Caki2 (cell line): ENCODE measurements around the gene CYRIA. TPM values are rescaled to one million over a fixed set of nuclear protein-coding genes. Genes with fewer than 3 reads are reported as not detected.

Experiments
- DNase-seq: peaks from one replicate; pipeline ENCODE4 v3.0.0-alpha.2; 2015; ENCODE audit warnings: low read depth
- in situ Hi-C: cut with HindIII; loops from 2 replicates; pipeline ENCODE4 v1.10.0; 2016; ENCODE audit warnings: low sequenced_read_pairs, low pct_unique_long_range_greater_than_20kb, mixed read lengths
- total RNA-seq: library from RNA; depleted of rRNA; stranded (reverse); fragments of >200 nt; shearing (Covaris generic); gene quantifications from 2 replicates; pipeline ENCODE4 v1.2.3, GENCODE V29; 2014; ENCODE audit warnings: low replicate concordance

The CYRIA gene
- total RNA-seq, 1 experiment from 2014 or later: 10.7 TPM

GRCh38 chr2:16639431-16639830 lies 26.2 kb downstream of the CYRIA start:
- no peak for DNase-seq
- in situ Hi-C loops: no loop called here

GRCh38 chr2:16638946-16639345 lies 26.7 kb downstream of the CYRIA start:
- DNase-seq: no peak
- in situ Hi-C loops: no loop called here

- DNase-seq: no peak
- in situ Hi-C loops: no loop called here
Observed at GRCh38 chr2:16637304-16637703, 28.3 kb downstream of the CYRIA start.

- in situ Hi-C loops: no loop called here
- DNase-seq: peak; percentile 68
Observed at GRCh38 chr2:16635791-16636699, 29.6 kb downstream of the CYRIA start.

GRCh38 chr2:16633621-16634430 lies 31.8 kb downstream of the CYRIA start:
- in situ Hi-C loops: no loop called here
- peak; percentile 99 for DNase-seq

- no peak for DNase-seq
- in situ Hi-C loops: no loop called here
Observed at GRCh38 chr2:16632598-16632997, 33.0 kb downstream of the CYRIA start.

GRCh38 chr2:16630463-16630862 lies 35.2 kb downstream of the CYRIA start:
- no peak for DNase-seq
- in situ Hi-C loops: no loop called here

GRCh38 chr2:16629770-16630169 lies 35.9 kb downstream of the CYRIA start:
- in situ Hi-C loops: no loop called here
- DNase-seq: no peak

GRCh38 chr2:16629044-16629443 lies 36.6 kb downstream of the CYRIA start:
- no peak for DNase-seq
- in situ Hi-C loops: no loop called here

GRCh38 chr2:16628314-16628713 lies 37.3 kb downstream of the CYRIA start:
- in situ Hi-C loops: no loop called here
- DNase-seq: no peak

GRCh38 chr2:16626997-16627605 lies 38.5 kb downstream of the CYRIA start:
- in situ Hi-C loops: no loop called here
- DNase-seq: no peak

- in situ Hi-C loops: no loop called here
- DNase-seq: peak; percentile 62
Observed at GRCh38 chr2:16626497-16626896, 39.1 kb downstream of the CYRIA start.

GRCh38 chr2:16625759-16626158 lies 39.9 kb downstream of the CYRIA start:
- in situ Hi-C loops: no loop called here
- peak; percentile 56 for DNase-seq

GRCh38 chr2:16625201-16625729 lies 40.4 kb downstream of the CYRIA start:
- in situ Hi-C loops: no loop called here
- DNase-seq: no peak

- no peak for DNase-seq
- in situ Hi-C loops: no loop called here
Observed at GRCh38 chr2:16624436-16624780, 41.2 kb downstream of the CYRIA start.

GRCh38 chr2:16623564-16624435 lies 41.8 kb downstream of the CYRIA start:
- in situ Hi-C loops: no loop called here
- no peak for DNase-seq

- peak; percentile 95 for DNase-seq
- in situ Hi-C loops: no loop called here
Observed at GRCh38 chr2:16623031-16623430, 42.6 kb downstream of the CYRIA start.

GRCh38 chr2:16622399-16622968 lies 43.1 kb downstream of the CYRIA start:
- in situ Hi-C loops: no loop called here

More at GRCh38 chr2:16622399-16622968, 43.1 kb downstream of the CYRIA start:
- no peak for DNase-seq
